ENCODE measurements around the gene C17orf113.

C17orf113 gene

DNA sequence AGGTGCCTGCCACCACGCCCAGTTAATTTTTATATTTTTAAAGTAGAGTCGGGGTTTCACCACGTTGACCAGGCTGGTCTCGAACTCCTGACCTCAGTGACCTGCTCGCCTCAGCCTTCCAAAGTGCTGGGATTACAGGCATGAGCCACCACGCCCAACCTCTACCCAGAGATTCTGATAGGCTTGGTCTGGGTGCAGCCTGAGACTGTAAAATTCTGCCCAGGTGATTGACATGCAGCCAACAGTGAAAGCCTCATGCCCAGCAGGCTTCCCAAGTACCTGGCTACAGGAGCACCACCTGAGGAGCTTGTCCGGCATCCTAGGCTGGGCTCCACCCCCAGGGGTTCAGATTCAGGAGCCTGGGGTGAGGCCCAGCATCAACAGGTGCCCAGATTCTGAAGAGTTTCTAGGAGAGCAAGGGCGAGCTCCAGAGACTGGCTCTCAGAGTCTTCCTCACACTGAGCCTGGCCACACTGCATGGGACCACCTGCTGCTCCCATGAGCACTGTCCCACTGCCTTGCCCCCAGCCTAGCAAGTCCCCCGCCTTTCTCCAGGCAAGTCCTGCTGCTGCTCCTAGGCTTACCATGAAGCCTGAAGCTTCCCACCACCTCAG, 31.2 kb upstream of the C17orf113 start:
- no peaks in the 10 kb centered on the region for H3K4me1 Mint-ChIP-seq
- CTCF ChIA-PET, result no interaction called here

DNA sequence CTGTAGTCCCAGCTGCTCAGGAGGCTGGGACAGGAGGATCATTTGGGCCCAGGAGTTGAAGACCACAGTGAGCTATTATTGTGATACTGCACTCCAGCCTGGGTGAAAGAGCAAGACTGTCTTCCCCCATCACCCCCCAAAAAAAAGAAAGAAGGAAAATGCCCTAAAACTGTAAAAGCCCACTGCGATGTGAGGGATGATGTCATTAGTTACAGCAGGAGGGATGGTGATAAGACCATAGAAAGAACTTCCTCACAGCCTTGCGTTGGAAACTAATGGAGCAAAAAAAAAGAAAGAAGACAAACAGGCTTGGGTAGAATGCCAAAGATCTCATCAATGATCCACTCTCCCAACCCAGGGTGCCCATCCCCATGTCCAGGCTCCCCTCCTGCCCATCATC, 29.1 kb upstream of the C17orf113 start:
- no peak for DNase-seq
- no peaks in the 10 kb centered on the region for H3K9me3 Mint-ChIP-seq
- H3K27me3 Mint-ChIP-seq, result peaks cover 50% of the 10 kb centered on the region
- H3K4me1 Mint-ChIP-seq, result no peaks in the 10 kb centered on the region
- H3K4me3 Mint-ChIP-seq, result no peak overlapping the region
- H3K27ac Mint-ChIP-seq, result no peak overlapping the region
- no peaks in the 10 kb centered on the region for H3K36me3 Mint-ChIP-seq
- CTCF ChIA-PET, result interaction anchor here (1.1 to 1.2 kb wide), 2 partner anchors 12 to 14 kb away, joined by 3 to 6 read pairs; no protein-coding TSS in a partner anchor

More for the DNA sequence above, 31.2 kb upstream of the C17orf113 start:
- Mint-ChIP-seq H3K27ac (no peak overlapping the region), H3K4me3 (no peak overlapping the region), H3K36me3 (no peaks in the 10 kb centered on the region), H3K27me3 (peaks cover 39% of the 10 kb centered on the region), H3K9me3 (no peaks in the 10 kb centered on the region)
- DNase-seq, result no peak

DNA sequence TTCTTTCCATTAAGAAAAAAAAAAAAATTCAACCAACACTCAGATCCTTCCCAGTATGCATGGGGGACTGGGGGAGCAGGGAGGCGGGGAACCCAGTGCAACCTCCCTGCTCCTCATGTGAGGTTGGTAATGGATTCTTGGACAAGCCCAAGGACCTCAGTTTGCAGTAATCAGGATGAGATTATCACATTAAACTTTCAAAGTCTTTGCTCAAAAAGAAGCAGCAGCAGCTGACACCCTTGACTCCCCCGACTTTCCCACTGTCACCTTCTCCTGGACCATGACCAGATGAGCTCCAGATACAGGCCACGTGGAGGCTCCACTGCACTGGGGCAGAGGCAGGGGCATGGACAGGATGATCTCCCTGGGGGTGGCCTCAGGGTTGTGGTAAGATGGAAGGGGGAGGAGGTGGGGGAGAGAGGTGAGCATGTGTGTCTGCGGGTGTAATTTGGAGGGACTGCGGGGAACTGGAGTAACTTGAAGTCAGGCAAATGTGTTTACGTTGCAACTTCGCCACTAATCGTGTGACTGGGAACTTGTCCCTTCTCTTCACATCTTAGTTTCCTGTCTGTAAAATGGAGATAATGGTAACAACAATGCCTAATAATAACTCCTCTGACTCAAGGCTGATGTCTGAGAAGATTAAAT, 28.1 kb upstream of the C17orf113 start:
- peaks cover 58% of the 10 kb centered on the region for H3K27me3 Mint-ChIP-seq
- no peak for DNase-seq
- H3K4me3 Mint-ChIP-seq, result no peak overlapping the region
- H3K36me3 Mint-ChIP-seq, result no peaks in the 10 kb centered on the region
- H3K4me1 Mint-ChIP-seq, result no peaks in the 10 kb centered on the region
- H3K9me3 Mint-ChIP-seq, result no peaks in the 10 kb centered on the region
- CTCF ChIA-PET, result no interaction called here
- no peak overlapping the region for H3K27ac Mint-ChIP-seq

DNA sequence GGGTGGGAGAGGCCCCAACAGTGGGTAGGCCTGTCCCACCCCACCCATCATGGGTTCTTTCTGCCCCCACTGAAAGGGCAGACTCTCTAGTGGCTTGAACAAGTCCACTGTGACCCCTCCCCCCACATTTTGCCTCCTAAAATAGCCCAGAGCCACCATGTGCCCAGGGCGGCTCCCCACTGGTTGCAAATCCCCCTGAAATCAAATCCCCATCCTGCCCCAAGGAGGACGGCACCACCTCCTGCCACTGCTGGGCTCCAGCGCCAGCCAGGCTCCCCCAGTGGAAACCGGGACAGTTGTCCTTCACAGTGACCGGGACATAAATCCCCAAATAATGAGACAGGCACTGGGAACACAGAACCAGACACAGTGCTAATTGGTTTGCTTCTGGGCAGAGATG, 27.4 kb upstream of the C17orf113 start:
- H3K4me1 Mint-ChIP-seq, result peaks cover 2% of the 10 kb centered on the region
- H3K4me3 Mint-ChIP-seq, result no peak overlapping the region
- H3K27me3 Mint-ChIP-seq, result peaks cover 66% of the 10 kb centered on the region
- DNase-seq, result no peak
- no peaks in the 10 kb centered on the region for H3K36me3 Mint-ChIP-seq
- no peak overlapping the region for H3K27ac Mint-ChIP-seq
- CTCF ChIA-PET, result interaction anchor here (1.4 kb wide), 1 partner anchor 10 kb away, joined by 7 read pairs; no protein-coding TSS in a partner anchor
- H3K9me3 Mint-ChIP-seq, result no peaks in the 10 kb centered on the region

DNA sequence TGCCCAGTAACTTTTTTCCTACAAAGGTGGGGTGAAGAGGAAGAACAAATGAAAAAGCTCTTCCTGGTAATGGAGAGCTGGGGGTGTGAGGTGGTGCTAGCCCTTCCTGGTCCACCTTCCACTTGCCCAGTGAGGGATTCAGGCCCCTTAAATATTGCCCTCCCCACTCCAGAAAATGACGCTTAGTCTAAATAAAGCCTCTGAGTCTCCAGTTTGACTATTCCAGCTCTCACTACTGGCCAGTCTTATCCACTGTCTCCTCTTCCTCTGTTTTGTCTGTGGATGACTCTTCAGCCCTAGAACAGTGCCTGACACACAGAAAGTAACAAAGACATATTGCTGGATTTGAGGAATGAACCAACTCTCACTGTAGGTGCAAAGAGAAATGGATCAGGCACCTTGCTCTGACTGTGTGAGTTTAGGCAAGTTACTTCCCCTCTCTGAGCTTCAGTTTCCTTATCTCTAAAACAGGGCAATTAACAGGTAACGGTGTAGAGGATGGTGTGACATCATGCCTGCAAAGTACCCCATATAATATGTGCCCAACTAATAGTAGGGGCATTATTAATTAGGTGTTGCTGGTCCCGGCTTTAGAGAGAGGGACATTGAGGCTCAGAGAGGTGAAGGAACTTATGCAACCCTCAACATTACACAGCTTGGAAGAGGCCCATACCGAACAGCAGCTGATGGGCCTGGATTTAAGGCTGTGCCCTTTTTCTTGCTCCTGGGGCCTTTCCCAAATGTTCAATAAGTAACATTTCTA, 26.6 kb upstream of the C17orf113 start:
- Mint-ChIP-seq H3K27ac (no peak overlapping the region), H3K27me3 (peaks cover 67% of the 10 kb centered on the region), H3K4me3 (no peak overlapping the region), H3K9me3 (no peaks in the 10 kb centered on the region), H3K4me1 (peaks cover 4% of the 10 kb centered on the region), H3K36me3 (no peaks in the 10 kb centered on the region)
- CTCF ChIA-PET, result interaction anchor here (0.8 to 1.5 kb wide), 5 partner anchors 9 to 115 kb away, joined by 3 to 7 read pairs (median 4); no protein-coding TSS in a partner anchor
- DNase-seq, result no peak

DNA sequence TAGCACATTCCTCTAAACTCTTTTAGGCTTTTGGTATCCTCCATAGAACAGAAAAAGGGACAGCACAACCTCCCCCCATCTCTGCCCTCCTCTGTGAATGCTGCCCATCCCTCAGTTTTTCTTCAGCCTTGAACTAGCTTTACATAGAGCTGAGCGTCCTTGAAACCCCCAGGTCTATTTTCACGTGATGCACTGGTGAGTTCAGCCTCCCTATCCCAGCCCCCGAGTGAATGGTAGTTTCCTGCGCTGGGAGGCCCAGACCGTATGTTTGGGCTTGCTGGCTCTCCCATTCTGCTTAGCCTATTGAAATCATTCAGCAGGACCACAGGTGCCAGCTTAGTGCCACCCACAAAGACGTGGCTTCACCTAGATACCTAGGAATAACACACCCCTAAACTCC, 25.4 kb upstream of the C17orf113 start:
- Mint-ChIP-seq H3K4me1 (peaks cover 12% of the 10 kb centered on the region), H3K27me3 (peaks cover 70% of the 10 kb centered on the region), H3K4me3 (no peak overlapping the region), H3K27ac (no peak overlapping the region), H3K36me3 (no peaks in the 10 kb centered on the region), H3K9me3 (no peaks in the 10 kb centered on the region)
- no peak for DNase-seq
- CTCF ChIA-PET, result interaction anchor here (1.5 kb wide), 1 partner anchor 10 kb away, joined by 4 read pairs; no protein-coding TSS in a partner anchor

DNA sequence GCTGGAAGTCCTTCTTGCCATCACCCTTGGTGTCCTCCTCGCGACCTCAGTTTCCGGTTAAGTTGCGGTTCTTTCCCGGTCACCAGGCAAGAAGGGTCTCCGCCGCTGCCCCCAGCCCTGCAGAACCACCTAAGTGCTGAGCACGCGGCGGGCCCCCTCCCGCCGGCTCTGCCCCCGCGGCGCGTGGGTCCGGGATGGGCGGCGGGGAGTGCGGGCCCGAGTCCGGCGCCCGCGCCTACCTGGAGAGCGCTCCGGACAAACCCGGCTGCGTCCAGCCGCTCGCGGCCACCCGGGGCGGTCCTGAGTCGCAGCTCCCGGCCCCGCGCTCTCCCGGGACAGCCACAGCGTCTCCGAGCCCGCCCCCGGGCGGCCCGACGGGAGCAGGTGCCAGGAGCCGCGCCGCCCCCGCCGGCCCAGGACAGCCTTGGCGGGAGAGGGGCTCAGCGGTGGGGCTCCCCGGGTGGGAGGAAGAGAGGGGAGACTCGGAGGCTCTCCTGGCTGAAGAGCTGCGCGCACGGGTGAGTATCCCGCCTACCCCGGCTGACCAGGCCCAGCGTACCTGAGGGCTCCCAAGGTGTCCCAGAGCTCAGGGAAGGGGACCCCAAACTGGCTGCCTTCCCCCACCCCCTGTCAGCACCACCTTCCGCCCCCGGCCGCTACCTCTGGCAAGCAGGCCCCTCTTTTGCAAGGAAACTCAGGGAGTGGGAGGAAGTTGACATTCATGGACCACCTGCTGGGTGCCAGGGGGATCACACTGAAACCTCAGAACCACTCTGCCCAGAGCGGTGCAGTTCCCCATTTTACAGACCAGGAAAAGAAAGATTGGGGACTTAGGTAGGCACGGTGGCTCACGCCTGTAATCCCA, 22.2 kb upstream of the C17orf113 start:
- Mint-ChIP-seq H3K27ac (no peak overlapping the region), H3K27me3 (peaks cover 69% of the 10 kb centered on the region), H3K4me3 (no peak overlapping the region), H3K4me1 (peaks cover 12% of the 10 kb centered on the region), H3K36me3 (no peaks in the 10 kb centered on the region), H3K9me3 (no peaks in the 10 kb centered on the region)
- DNase-seq, result no peak
- CTCF ChIA-PET, result interaction anchor here (1.5 to 1.6 kb wide), 3 partner anchors 49 to 70 kb away, joined by 3 to 4 read pairs (median 4); no protein-coding TSS in a partner anchor

DNA sequence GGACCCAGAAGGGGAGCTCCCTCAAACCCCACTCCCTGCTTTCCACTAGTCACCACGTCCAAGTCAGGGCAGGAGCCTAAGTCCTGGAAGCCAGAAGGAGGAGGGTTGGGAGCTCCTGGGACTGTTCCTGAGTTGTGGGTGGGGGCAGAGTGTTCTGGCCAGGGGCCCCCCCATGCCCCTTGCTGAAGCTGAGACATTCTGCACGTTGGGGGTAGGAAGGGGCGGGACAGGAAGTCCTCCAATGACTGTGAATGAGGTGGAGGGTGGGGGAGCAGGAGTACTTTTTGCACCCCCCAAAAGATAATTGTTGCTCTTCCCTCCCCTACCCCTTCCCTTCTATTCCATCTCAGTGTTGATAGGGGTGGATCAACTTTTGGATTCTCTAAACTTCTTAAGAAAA, 21.4 kb upstream of the C17orf113 start:
- Mint-ChIP-seq H3K4me3 (no peak overlapping the region), H3K27me3 (peaks cover 73% of the 10 kb centered on the region), H3K36me3 (no peaks in the 10 kb centered on the region), H3K4me1 (peaks cover 12% of the 10 kb centered on the region), H3K27ac (no peak overlapping the region), H3K9me3 (no peaks in the 10 kb centered on the region)
- no peak for DNase-seq
- CTCF ChIA-PET, result interaction anchor here (1.5 to 1.6 kb wide), 3 partner anchors 48 to 71 kb away, joined by 3 to 4 read pairs (median 4); no protein-coding TSS in a partner anchor

DNA sequence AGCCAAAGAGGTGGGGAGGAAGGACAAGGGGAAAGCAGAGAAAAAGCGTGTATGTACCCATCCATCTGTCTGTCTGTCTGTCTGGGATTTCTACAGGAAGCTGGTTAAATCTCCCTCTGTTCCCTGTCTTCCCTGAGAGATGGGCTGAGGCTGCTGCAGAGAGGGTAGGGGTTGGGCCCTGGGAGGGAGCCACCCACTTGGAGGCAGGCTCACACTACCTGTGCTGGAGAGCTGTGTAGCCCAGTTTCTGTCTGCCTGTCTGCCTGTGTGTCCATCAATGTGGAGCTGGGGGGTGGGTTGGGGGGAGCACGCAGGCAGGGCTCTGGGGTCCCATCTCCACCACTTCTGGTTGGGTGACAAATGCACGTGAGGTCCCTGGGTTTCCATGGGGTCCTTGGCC, 18.6 kb upstream of the C17orf113 start:
- no peak overlapping the region for H3K27ac Mint-ChIP-seq
- H3K4me1 Mint-ChIP-seq, result peaks cover 26% of the 10 kb centered on the region
- DNase-seq, result no peak
- no peaks in the 10 kb centered on the region for H3K36me3 Mint-ChIP-seq
- peaks cover 66% of the 10 kb centered on the region for H3K27me3 Mint-ChIP-seq
- H3K4me3 Mint-ChIP-seq, result no peak overlapping the region
- CTCF ChIA-PET, result interaction anchor here (1.2 to 5.3 kb wide), 8 partner anchors 8 to 46 kb away, joined by 3 to 58 read pairs (median 7); partner anchors contain the start of genes DHX58 and ZNF385C
- H3K9me3 Mint-ChIP-seq, result no peaks in the 10 kb centered on the region

DNA sequence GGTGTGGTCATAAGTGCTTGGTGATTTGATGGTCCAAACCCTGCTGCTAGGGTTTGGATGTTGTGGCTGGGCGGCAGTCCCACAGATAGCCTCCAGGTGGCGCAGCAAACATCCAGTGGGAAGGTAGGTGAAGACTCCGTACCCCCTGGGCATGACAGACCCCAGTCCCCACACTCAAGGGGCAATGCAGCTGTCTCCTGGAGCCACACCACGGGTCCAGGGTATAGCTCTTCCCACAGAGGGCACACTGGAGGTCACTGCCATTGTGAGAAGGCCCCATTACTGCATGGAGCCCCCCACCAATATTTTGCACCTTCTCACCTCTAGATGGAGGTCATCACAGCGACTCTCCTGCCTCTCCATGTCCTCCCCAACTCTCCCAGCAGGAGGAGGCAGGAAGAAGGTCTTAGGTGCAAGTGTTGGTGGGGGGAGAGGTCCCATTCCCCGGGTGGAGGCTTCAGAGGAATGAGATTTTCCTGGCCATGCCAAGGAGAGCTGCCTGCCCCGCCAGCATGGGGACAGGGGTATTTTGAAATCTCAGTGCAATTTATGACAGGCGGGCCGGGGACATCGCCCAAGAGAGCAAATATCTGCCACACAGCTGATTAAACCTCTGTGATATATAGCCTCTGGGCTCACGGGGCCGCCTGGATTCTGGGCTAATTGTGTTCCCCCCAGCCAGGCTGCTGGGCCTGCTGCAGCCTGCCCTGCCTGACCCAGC, 17.1 kb upstream of the C17orf113 start:
- DNase-seq, result peak; percentile 83
- CTCF ChIA-PET, result interaction anchor here (0.6 to 5.3 kb wide), 21 partner anchors 9 to 339 kb away, joined by 3 to 58 read pairs (median 4); partner anchors contain the start of genes DHX58, KCNH4 and ZNF385C
- Mint-ChIP-seq H3K27ac (no peak overlapping the region), H3K4me1 (peaks cover 36% of the 10 kb centered on the region), H3K27me3 (peaks cover 60% of the 10 kb centered on the region), H3K4me3 (no peak overlapping the region), H3K9me3 (no peaks in the 10 kb centered on the region), H3K36me3 (no peaks in the 10 kb centered on the region)

DNA sequence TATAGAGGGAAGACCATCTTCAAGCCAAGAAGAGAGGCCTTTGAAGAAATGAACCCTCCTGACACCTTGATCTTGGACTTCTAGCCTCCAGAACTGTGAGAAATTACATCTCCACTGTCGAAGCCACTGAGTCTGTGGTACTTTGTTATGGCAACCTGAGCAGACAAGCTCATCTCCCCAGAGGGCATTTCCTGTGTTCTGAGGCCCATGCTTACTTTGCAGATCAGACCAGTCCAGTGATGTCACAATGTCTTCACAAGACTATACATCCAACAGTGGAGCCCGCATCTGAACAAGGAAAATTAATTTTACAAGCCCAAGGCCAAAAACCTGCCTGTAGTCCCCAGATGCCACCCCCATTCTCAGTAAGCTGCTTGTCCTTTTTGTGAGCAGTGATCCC, 14.8 kb upstream of the C17orf113 start:
- DNase-seq, result no peak
- Mint-ChIP-seq H3K27me3 (peaks cover 48% of the 10 kb centered on the region), H3K36me3 (no peaks in the 10 kb centered on the region), H3K4me1 (peaks cover 30% of the 10 kb centered on the region), H3K9me3 (no peaks in the 10 kb centered on the region), H3K4me3 (no peak overlapping the region), H3K27ac (no peak overlapping the region)
- CTCF ChIA-PET, result interaction anchor here (0.8 to 5.3 kb wide), 16 partner anchors 9 to 104 kb away, joined by 3 to 58 read pairs (median 4); partner anchors contain the start of genes DHX58, NKIRAS2 and ZNF385C

DNA sequence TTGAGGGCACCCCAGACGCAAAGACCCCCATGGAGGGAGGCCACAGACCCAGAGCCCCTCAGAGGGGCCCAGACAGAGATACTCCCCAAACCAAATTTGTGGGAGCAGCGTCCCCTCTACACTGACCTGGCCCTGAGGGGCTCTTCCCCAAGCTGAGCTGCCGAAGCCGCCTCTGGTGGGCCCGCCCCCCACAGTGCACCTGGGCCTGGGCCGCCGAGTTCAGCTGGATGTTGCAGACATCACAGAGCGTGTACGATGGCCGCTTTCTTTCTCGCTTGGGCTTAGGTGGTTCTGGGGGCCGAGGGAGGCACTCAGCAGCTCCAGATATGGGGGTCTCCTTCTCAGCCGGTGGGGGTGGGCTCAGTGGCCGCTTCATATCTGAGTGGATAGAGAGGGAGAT, 12.3 kb upstream of the C17orf113 start:
- CTCF ChIA-PET, result interaction anchor here (1.0 to 1.5 kb wide), 3 partner anchors 11 to 43 kb away, joined by 3 to 5 read pairs (median 4); partner anchors contain the start of gene NKIRAS2
- H3K36me3 Mint-ChIP-seq, result no peaks in the 10 kb centered on the region
- no peak overlapping the region for H3K27ac Mint-ChIP-seq
- DNase-seq, result no peak
- H3K27me3 Mint-ChIP-seq, result peaks cover 37% of the 10 kb centered on the region
- H3K4me3 Mint-ChIP-seq, result no peak overlapping the region
- H3K4me1 Mint-ChIP-seq, result peaks cover 33% of the 10 kb centered on the region
- H3K9me3 Mint-ChIP-seq, result no peaks in the 10 kb centered on the region
